Measurements from ENCODE around the gene PICALM.
"Not testable (repeated sequence)": the region's sequence is repeated elsewhere in the genome, so short reads cannot be mapped to it uniquely, and the experiment has no call there.

PICALM gene

GRCh38 chr11:86099874-86100273, 31.0 kb upstream of the PICALM start:
- no peak for TF ChIP-seq CTCF (IDR thresholded peaks at IDR 0.05; ENCODE audit: insufficient read depth, missing control alignments)
- no peak for FAIRE-seq
- no peak for DNase-seq (ENCODE audit: insufficient read length, low spot score)

- FAIRE-seq (no peak), DNase-seq (ENCODE audit: insufficient read length, low spot score) (no peak)
- no peak for TF ChIP-seq CTCF (IDR thresholded peaks at IDR 0.05; ENCODE audit: insufficient read depth, missing control alignments)
Measured at GRCh38 chr11:86097980-86098379, 29.1 kb upstream of the PICALM start.

- no peak for FAIRE-seq
- no peak for DNase-seq (ENCODE audit: insufficient read length, low spot score)
- no peak for TF ChIP-seq CTCF (IDR thresholded peaks at IDR 0.05; ENCODE audit: insufficient read depth, missing control alignments)
Measured at GRCh38 chr11:86091566-86091965, 22.7 kb upstream of the PICALM start.

GRCh38 chr11:86091086-86091485, 22.2 kb upstream of the PICALM start:
- no peak for DNase-seq (ENCODE audit: insufficient read length, low spot score)
- no peak for FAIRE-seq
- no peak for TF ChIP-seq CTCF (IDR thresholded peaks at IDR 0.05; ENCODE audit: insufficient read depth, missing control alignments)

- DNase-seq (ENCODE audit: insufficient read length, low spot score), result no peak
- no peak for TF ChIP-seq CTCF (IDR thresholded peaks at IDR 0.05; ENCODE audit: insufficient read depth, missing control alignments)
- no peak for FAIRE-seq
Measured at GRCh38 chr11:86089659-86090058, 20.8 kb upstream of the PICALM start.

GRCh38 chr11:86087688-86088087, 18.8 kb upstream of the PICALM start:
- not testable (repeated sequence) for FAIRE-seq

GRCh38 chr11:86087256-86087655, 18.4 kb upstream of the PICALM start:
- no peak for TF ChIP-seq CTCF (IDR thresholded peaks at IDR 0.05; ENCODE audit: insufficient read depth, missing control alignments)
- FAIRE-seq (no peak), DNase-seq (ENCODE audit: insufficient read length, low spot score) (no peak)

More at GRCh38 chr11:86087688-86088087, 18.8 kb upstream of the PICALM start:
- not testable (repeated sequence) for DNase-seq (ENCODE audit: insufficient read length, low spot score)

GRCh38 chr11:86081455-86081854, 12.6 kb upstream of the PICALM start:
- FAIRE-seq (no peak), DNase-seq (ENCODE audit: insufficient read length, low spot score) (no peak)
- TF ChIP-seq CTCF (IDR thresholded peaks at IDR 0.05; ENCODE audit: insufficient read depth, missing control alignments), result no peak

All from D721Med (cell line).